HG03025 (cell line): ENCODE results near the gene ALDH1L1.

Experiments used
- ATAC-seq: cut with Tn5 transposase; IDR thresholded peaks from one replicate; pipeline ENCODE4 v1.9.1; 2021; ENCODE audit warnings: mild to moderate bottlenecking, moderate library complexity; ENCODE audit not compliant: unreplicated experiment, low FRiP score

The ALDH1L1 gene

GRCh38 chr3:126124148-126124868, 56.1 kb downstream of the ALDH1L1 start:
- no peak for ATAC-seq

- ATAC-seq = no peak
These were observed 58.8 kb downstream of the ALDH1L1 start for GRCh38 chr3:126121632-126122031.

GRCh38 chr3:126121074-126121473, 59.3 kb downstream of the ALDH1L1 start:
- ATAC-seq = no peak

- ATAC-seq = no peak
These were observed 60.4 kb downstream of the ALDH1L1 start for GRCh38 chr3:126119976-126120375.

GRCh38 chr3:126119008-126119675, 61.2 kb downstream of the ALDH1L1 start:
- no peak for ATAC-seq

GRCh38 chr3:126118591-126118990, 61.8 kb downstream of the ALDH1L1 start:
- no peak for ATAC-seq

- no peak for ATAC-seq
These were observed 62.6 kb downstream of the ALDH1L1 start for GRCh38 chr3:126117786-126118185.

- ATAC-seq = no peak
These were observed 63.2 kb downstream of the ALDH1L1 start for GRCh38 chr3:126117212-126117611.

GRCh38 chr3:126116526-126116925, 63.9 kb downstream of the ALDH1L1 start:
- ATAC-seq = no peak

GRCh38 chr3:126114443-126115386, 65.7 kb downstream of the ALDH1L1 start:
- ATAC-seq = no peak

GRCh38 chr3:126113733-126114442, 66.5 kb downstream of the ALDH1L1 start:
- no peak for ATAC-seq

GRCh38 chr3:126113238-126113555, 67.2 kb downstream of the ALDH1L1 start:
- ATAC-seq = no peak

GRCh38 chr3:126112531-126113237, 67.7 kb downstream of the ALDH1L1 start:
- ATAC-seq = no peak

GRCh38 chr3:126111566-126112475, 68.6 kb downstream of the ALDH1L1 start:
- ATAC-seq = no peak

- no peak for ATAC-seq
These were observed 69.2 kb downstream of the ALDH1L1 start for GRCh38 chr3:126111126-126111551.

- no peak for ATAC-seq
These were observed 69.8 kb downstream of the ALDH1L1 start for GRCh38 chr3:126110431-126111125.

GRCh38 chr3:126109880-126110235, 70.5 kb downstream of the ALDH1L1 start:
- ATAC-seq = no peak

GRCh38 chr3:126109146-126109879, 71.1 kb downstream of the ALDH1L1 start:
- ATAC-seq = no peak
